Coronary artery (tissue), 2 donors: Measurements from ENCODE around the gene C2CD4A.

ENCODE experiments used
- DNase-seq: peaks from one replicate; pipeline ENCODE4 v3.0.0-alpha.2; 2017; ENCODE audit warnings: low spot score
- H3K27ac ChIP-seq, 2 donors: fragments of 200-600 bp; sonication (generic); one replicate each; pipeline ENCODE4 v1.5.1; 2016 to 2019
- H3K4me3 ChIP-seq: fragments of 200-600 bp; sonication (generic); 2 replicates; pipeline ENCODE4 v1.5.1; 2016; ENCODE audit warnings: mild to moderate bottlenecking, moderate library complexity
- CTCF ChIP-seq: fragments of 200-600 bp; sonication (generic); IDR thresholded peaks from one replicate; pipeline ENCODE4 v1.5.1; 2019; ENCODE audit warnings: antibody characterized with exemption

Gene C2CD4A

GRCh38 chr15:62069551-62069950, 2.8 kb downstream of the C2CD4A start:
- no peak overlapping the region for H3K4me3 ChIP-seq

GRCh38 chr15:62071711-62072308, 5.0 kb downstream of the C2CD4A start:
- peak; percentile 54 for TF ChIP-seq CTCF
- DNase-seq = no peak

More at GRCh38 chr15:62069551-62069950, 2.8 kb downstream of the C2CD4A start:
- TF ChIP-seq CTCF = no peak
- DNase-seq = no peak
- no peak overlapping the region for H3K27ac ChIP-seq

GRCh38 chr15:62075595-62076277, 9.0 kb downstream of the C2CD4A start:
- DNase-seq = no peak
- Histone ChIP-seq H3K4me3 (no peak overlapping the region), H3K27ac (no peak overlapping the region)
- TF ChIP-seq CTCF = no peak

More at GRCh38 chr15:62071711-62072308, 5.0 kb downstream of the C2CD4A start:
- H3K27ac ChIP-seq = no peak overlapping the region
- no peak overlapping the region for H3K4me3 ChIP-seq

GRCh38 chr15:62079594-62079993, 12.8 kb downstream of the C2CD4A start:
- TF ChIP-seq CTCF = no peak
- Histone ChIP-seq H3K4me3 (no peak overlapping the region), H3K27ac (no peak overlapping the region)
- no peak for DNase-seq

- Histone ChIP-seq H3K4me3 (no peak overlapping the region), H3K27ac (no peak overlapping the region)
- no peak for DNase-seq
- TF ChIP-seq CTCF = no peak
These were observed 16.7 kb downstream of the C2CD4A start for GRCh38 chr15:62083194-62084154.

GRCh38 chr15:62085740-62086139, 19.0 kb downstream of the C2CD4A start:
- Histone ChIP-seq H3K27ac (no peak overlapping the region), H3K4me3 (no peak overlapping the region)
- TF ChIP-seq CTCF = no peak
- DNase-seq = no peak
